Hair follicular keratinocyte (primary cell): ENCODE results near the gene PHF8. TPM values are rescaled to one million over a fixed set of nuclear protein-coding genes. Genes with fewer than 3 reads are reported as not detected.

Experiments
- total RNA-seq: library from RNA; depleted of rRNA; stranded (reverse); fragments of >200 nt; gene quantifications from 2 replicates; pipeline ENCODE4 v1.2.3, GENCODE V29; 2015

PHF8 gene
- total RNA-seq: 6.0 and 6.8 TPM in 2 replicates

GRCh38 chrX:54044126-54044876 is at the start of gene PHF8:
Gene PHF8 (minus strand): TSS chrX:54044473. CDS start chrX:54042728, 1,745 bp downstream.

Other genes with a start within 250 kb of the PHF8 start
- gene FAM120C, start 138.8 kb upstream of the PHF8 start, total RNA-seq: 1.8 and 4.1 TPM in 2 replicates